Measurements from ENCODE around the gene CCDC170.

CCDC170 gene

GRCh38 chr6:151618717-151619116, 124.9 kb downstream of the CCDC170 start:
- DNase-seq, result no peak

- DNase-seq, result no peak
Observed at GRCh38 chr6:151620179-151620578, 126.4 kb downstream of the CCDC170 start.

GRCh38 chr6:151624071-151624470, 130.3 kb downstream of the CCDC170 start:
- no peak for DNase-seq

- no peak for DNase-seq
Observed at GRCh38 chr6:151624481-151624880, 130.7 kb downstream of the CCDC170 start.

- no peak for DNase-seq
Observed at GRCh38 chr6:151624900-151625536, 131.2 kb downstream of the CCDC170 start.

- DNase-seq, result no peak
Observed at GRCh38 chr6:151627689-151628444, 134.1 kb downstream of the CCDC170 start.

- DNase-seq, result no peak
Observed at GRCh38 chr6:151629791-151630190, 136.0 kb downstream of the CCDC170 start.

GRCh38 chr6:151630387-151630786, 136.6 kb downstream of the CCDC170 start:
- DNase-seq, result no peak

GRCh38 chr6:151630991-151631655, 137.3 kb downstream of the CCDC170 start:
- no peak for DNase-seq

GRCh38 chr6:151632415-151632987, 138.7 kb downstream of the CCDC170 start:
- DNase-seq, result no peak

- no peak for DNase-seq
Observed at GRCh38 chr6:151633526-151634335, 139.9 kb downstream of the CCDC170 start.

GRCh38 chr6:151634336-151634720, 140.5 kb downstream of the CCDC170 start:
- DNase-seq, result no peak

- DNase-seq, result no peak
Observed at GRCh38 chr6:151635741-151636140, 141.9 kb downstream of the CCDC170 start.

- DNase-seq, result no peak
Observed at GRCh38 chr6:151637814-151638213, 144.0 kb downstream of the CCDC170 start.

GRCh38 chr6:151639750-151640149, 145.9 kb downstream of the CCDC170 start:
- no peak for DNase-seq

GRCh38 chr6:151641028-151641427, 147.2 kb downstream of the CCDC170 start:
- no peak for DNase-seq

GRCh38 chr6:151647976-151648639, 154.3 kb downstream of the CCDC170 start:
- DNase-seq, result no peak

- DNase-seq, result no peak
Observed at GRCh38 chr6:151649835-151650234, 156.0 kb downstream of the CCDC170 start.

GRCh38 chr6:151651639-151652038, 157.8 kb downstream of the CCDC170 start:
- DNase-seq, result no peak

GRCh38 chr6:151652325-151652724, 158.5 kb downstream of the CCDC170 start:
- no peak for DNase-seq

- DNase-seq, result no peak
Observed at GRCh38 chr6:151655099-151655498, 161.3 kb downstream of the CCDC170 start.

GRCh38 chr6:151656392-151656791, 162.6 kb downstream of the CCDC170 start:
- no peak for DNase-seq
